Subcutaneous abdominal adipose tissue (tissue), 5 donors: ENCODE results near the gene TMEM238.
"Not testable (repeated sequence)": the region's sequence is repeated elsewhere in the genome, so short reads cannot be mapped to it uniquely, and the experiment has no call there.

Source experiments
- H3K27ac ChIP-seq: one replicate; pipeline ENCODE4 v1.7.0; 2013; ENCODE audit warnings: low read depth, mild to moderate bottlenecking, inconsistent platforms, low read length, moderate library complexity
- H3K27me3 ChIP-seq, 5 donors: one replicate each; pipeline ENCODE4 v1.7.0; 2013; ENCODE audit warnings: low read length in 5 of 5, inconsistent platforms in 1 of 5; ENCODE audit not compliant: control insufficient read depth in 5 of 5, insufficient read depth in 4 of 5
- H3K36me3 ChIP-seq, 5 donors: one replicate each; pipeline ENCODE4 v1.7.0; 2013; ENCODE audit warnings: low read length in 5 of 5; ENCODE audit not compliant: control insufficient read depth in 5 of 5, insufficient read depth in 5 of 5
- H3K4me1 ChIP-seq, 5 donors: one replicate each; pipeline ENCODE4 v1.7.0; 2013; ENCODE audit warnings: low read length in 5 of 5, mild to moderate bottlenecking in 3 of 5, moderate library complexity in 1 of 5; ENCODE audit not compliant: control insufficient read depth in 5 of 5, insufficient read depth in 5 of 5
- H3K4me3 ChIP-seq, 5 donors: one replicate each; pipeline ENCODE4 v1.7.0; 2013; ENCODE audit warnings: low read length in 5 of 5, low read depth in 1 of 5
- H3K9ac ChIP-seq, 5 donors: one replicate each; pipeline ENCODE4 v1.7.0; 2013; ENCODE audit warnings: low read length in 5 of 5, mild to moderate bottlenecking in 4 of 5, moderate library complexity in 3 of 5
- H3K9me3 ChIP-seq, 5 donors: one replicate each; pipeline ENCODE4 v1.7.0; 2013; ENCODE audit warnings: low read length in 5 of 5; ENCODE audit not compliant: control insufficient read depth in 5 of 5
- donor health status: healthy.
- donor health status: healthy.
- donor health status: healthy.
- donor health status: healthy.
- donor health status: healthy.

The TMEM238 gene

DNA sequence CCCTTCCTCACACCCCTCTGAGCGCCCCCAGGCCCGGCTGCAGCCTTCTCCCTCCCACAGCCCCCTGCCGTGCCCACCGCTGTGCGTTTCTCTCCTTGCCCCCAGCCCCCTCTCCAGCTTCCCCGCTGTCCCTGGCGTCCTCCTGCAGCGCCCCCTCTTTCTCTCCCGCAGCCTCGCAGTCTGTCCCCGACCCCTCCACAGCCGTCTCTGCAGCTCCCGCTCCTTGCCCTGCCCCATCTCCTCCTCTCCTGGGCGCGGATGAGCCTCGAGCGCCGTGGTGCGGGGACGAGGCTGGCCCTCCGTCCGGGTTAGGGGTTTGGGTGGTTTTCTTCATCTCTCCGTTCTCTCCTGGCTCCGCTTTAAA, 43.3 kb downstream of the TMEM238 start:
- Histone ChIP-seq H3K36me3 (peaks cover 0 to 26% (median 16%) of the 10 kb centered on the region in 5 donors), H3K27me3 (no peaks in the 10 kb centered on the region), H3K27ac (no peak overlapping the region), H3K9ac (peak overlapping the region in 4 of 5 donors; percentile 86 to 93 (median 90)), H3K4me3 (peak overlapping the region in 4 of 5 donors; percentile 75 to 95 (median 80)), H3K4me1 (peaks cover 9 to 40% (median 29%) of the 10 kb centered on the region in 5 donors), H3K9me3 (no peaks in the 10 kb centered on the region)

DNA sequence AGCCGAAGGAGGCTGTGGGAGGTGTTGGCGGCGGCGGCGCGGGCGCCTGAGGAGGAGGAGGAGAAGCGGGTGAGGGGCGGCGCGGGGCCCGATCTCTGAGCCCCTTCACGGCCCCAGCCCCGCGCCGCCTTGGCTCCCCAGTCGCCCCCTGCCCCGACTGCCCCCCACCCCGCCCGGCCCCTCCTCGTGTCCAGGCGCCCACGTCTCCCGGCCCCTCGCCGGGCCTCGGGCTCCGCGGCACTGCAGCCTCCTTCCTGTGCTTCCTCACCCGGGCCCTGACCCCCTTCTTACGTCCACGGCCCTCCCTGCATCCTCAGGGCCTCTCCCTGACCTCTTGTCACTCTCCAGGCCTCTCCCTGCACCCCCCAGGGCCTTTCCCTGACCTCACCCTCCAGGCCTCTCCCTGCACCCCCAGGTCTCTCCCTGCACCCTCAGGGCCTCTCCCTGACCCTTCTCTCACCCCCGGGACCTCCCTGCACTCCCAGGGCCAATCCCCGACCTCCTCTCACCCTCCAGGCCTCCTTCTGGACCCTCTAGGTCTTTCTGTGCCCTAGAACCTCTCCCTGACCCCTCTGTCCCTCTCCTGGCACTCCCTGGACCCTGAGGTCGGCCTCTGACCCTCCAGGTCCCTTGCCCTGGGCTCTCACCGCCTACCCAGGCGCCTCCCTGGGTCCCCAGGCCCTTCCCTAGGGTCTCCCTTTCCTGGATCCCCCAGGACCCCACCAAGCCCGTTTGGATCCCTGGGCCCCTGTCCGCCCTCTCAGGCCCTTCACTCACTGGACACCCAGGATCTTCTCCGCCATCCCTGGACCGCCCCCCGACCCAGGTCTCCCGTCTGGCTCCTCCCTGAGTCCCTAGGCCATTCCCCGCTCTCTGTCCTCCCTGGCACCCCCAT, 44.0 kb downstream of the TMEM238 start:
- Histone ChIP-seq H3K4me3 (peak overlapping the region; percentile 71 to 95 (median 77)), H3K36me3 (peaks cover 0 to 26% (median 16%) of the 10 kb centered on the region in 5 donors), H3K9ac (peak overlapping the region in 4 of 5 donors; percentile 86 to 93 (median 90)), H3K27ac (no peak overlapping the region), H3K27me3 (no peaks in the 10 kb centered on the region), H3K9me3 (no peaks in the 10 kb centered on the region), H3K4me1 (peaks cover 9 to 33% (median 25%) of the 10 kb centered on the region in 5 donors)

DNA sequence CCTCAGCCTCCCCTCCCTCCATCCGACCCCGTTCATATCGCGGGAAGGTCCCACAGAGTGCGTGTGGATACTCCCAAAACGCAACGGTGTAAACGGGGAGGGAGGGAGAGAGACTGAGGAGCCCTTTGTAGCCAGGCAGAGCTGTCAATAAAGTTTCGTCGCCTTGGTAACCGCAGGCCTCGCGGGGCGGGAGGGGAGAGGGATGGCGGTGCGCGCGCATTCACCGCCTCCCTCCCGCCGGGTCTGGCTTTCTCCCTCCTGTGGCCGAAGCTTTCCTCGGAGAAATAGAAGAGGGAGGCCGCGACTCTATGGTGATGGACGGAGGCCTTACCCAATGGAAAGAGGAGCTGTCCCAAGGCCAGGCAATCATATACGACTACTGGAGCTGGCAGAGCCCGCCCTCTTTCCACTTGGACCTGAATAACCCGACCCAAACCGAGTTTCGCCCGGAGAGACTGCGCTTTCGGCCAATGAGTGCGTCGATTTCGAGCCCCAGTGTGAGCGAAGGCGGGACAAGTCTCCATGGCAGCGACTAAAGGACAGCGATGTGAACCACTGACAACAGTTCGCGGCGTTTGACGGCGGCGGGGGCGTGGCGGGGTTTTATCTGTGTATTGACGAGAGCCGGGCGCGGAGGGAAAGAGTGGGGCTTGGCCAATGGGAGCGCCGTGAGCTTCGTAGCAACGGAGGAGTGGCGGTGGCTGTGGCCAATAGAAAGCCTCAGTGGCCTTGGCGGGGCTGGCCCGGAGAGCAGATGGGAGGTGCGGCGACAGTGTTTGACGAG, 44.8 kb downstream of the TMEM238 start, which contains the start of gene KMT5C:
Gene KMT5C, plus strand, starts transcription at position 772 of the 784 bp plus-strand sequence. CDS start 2,061 bp downstream, outside the sequence.
- H3K27ac ChIP-seq, result peak within 1 kb of the TSS; percentile 84
- H3K27me3 ChIP-seq, result no peaks in the 10 kb centered on the region
- H3K4me1 ChIP-seq, result peaks cover 9 to 28% (median 22%) of the 10 kb centered on the region in 5 donors
- H3K36me3 ChIP-seq, result peaks cover 0 to 22% (median 15%) of the 10 kb centered on the region in 5 donors
- H3K9ac ChIP-seq, result peak within 1 kb of the TSS in 4 of 5 donors; percentile 86 to 93 (median 90)
- no peaks in the 10 kb centered on the region for H3K9me3 ChIP-seq
- peak within 1 kb of the TSS; percentile 71 to 95 (median 77) for H3K4me3 ChIP-seq

DNA sequence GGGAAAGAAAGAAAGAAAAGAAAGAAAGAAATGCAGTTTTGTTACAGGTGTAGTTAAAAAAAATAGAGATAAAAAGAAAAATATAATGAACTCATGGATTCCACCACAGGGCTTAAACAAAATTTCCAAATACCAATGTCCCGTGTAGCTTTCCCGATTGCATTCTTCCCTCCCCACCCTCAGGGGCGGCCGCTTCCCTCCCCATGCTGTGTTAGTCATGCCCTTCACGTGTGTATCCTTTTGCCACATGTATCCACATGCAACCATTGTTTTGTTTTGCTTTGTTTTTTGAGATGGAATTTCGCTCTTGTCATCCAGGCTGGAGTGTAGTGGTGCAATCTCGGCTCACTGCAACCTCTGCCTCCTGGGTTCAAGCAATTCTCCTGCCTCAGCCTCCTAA, 48.0 kb downstream of the TMEM238 start:
- Histone ChIP-seq H3K27ac (no peak overlapping the region), H3K4me3 (no peak overlapping the region), H3K9me3 (no peaks in the 10 kb centered on the region), H3K9ac (no peak overlapping the region), H3K27me3 (no peaks in the 10 kb centered on the region), H3K36me3 (no peaks in the 10 kb centered on the region), H3K4me1 (peaks cover 8 to 20% (median 18%) of the 10 kb centered on the region in 5 donors)

DNA sequence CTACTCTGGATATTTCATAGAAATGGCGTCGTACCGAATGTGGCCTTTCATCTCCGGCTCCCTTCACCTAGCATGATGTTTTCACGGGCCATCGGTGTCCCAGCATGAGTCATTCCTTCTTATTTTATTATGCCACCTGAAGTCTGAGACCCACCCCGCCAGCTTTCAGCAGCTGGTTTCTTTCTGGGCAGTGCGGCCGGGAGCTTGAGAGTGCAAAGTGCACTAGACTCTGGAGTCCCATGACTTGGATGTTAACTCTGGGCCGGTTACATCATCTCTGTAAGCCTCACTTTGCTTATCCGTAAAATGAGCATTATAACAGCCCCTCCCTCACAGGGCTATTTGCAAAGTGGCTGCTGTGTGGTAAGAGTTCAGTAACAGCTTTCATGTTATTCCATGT, 50.2 kb downstream of the TMEM238 start:
- Histone ChIP-seq H3K27ac (no peak overlapping the region), H3K36me3 (no peaks in the 10 kb centered on the region), H3K4me3 (no peak overlapping the region), H3K4me1 (peaks cover 0 to 6% (median 6%) of the 10 kb centered on the region in 5 donors), H3K27me3 (no peaks in the 10 kb centered on the region), H3K9ac (no peak overlapping the region), H3K9me3 (no peaks in the 10 kb centered on the region)

DNA sequence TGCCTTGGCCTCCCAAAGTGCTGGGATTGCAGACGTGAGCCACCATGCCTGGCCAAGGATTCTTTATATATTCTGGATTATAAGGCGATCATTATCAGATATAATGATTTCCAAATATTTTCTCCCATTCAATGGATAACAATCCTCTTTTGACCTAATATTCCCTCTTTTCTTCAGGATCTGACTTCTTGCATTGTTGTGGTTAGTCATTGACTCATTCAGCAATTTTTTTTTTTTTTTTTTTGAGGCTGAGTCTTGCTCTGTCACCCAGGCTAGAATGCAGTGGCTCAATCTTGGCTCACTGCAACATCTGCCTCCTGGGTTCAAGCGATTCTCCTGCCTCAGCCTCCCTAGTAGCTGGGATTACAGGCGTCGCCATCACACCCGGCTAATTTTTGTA, 54.3 kb downstream of the TMEM238 start:
- H3K27ac ChIP-seq, H3K36me3 ChIP-seq, H3K9ac ChIP-seq, H3K4me3 ChIP-seq, H3K9me3 ChIP-seq, H3K27me3 ChIP-seq: not testable (repeated sequence)
- H3K4me1 ChIP-seq, result peaks cover 3 to 14% (median 9%) of the 10 kb centered on the region in 5 donors
